Hippocampal formation (tissue), 2 donors: ENCODE results near the gene MED29.

Source experiments
- DNase-seq, 2 donors: peaks; one replicate each; lab custom pipeline; 2025; lab: John Stamatoyannopoulos, UW

Gene MED29

GRCh38 chr19:39430675-39431593, 39.8 kb downstream of the MED29 start:
- no peak for DNase-seq

DNA sequence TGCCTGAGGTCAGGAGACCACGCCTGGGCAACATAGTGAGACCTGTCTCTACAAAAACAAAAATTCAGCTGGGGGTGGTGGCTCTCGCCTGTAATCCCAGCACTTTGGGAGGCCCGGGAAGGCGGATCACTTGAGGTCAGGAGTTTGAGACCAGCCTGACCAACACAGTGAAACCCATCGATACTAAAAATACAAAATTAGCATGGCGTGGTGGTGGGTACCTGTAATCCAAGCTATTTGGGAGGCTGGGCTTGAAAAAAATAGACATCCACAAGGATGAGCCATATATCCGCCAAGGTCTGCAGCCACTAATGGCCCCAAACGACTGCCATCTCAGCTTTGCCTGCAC, 41.5 kb downstream of the MED29 start:
- DNase-seq: no peak

GRCh38 chr19:39433480-39434079, 42.4 kb downstream of the MED29 start:
- DNase-seq: no peak

DNA sequence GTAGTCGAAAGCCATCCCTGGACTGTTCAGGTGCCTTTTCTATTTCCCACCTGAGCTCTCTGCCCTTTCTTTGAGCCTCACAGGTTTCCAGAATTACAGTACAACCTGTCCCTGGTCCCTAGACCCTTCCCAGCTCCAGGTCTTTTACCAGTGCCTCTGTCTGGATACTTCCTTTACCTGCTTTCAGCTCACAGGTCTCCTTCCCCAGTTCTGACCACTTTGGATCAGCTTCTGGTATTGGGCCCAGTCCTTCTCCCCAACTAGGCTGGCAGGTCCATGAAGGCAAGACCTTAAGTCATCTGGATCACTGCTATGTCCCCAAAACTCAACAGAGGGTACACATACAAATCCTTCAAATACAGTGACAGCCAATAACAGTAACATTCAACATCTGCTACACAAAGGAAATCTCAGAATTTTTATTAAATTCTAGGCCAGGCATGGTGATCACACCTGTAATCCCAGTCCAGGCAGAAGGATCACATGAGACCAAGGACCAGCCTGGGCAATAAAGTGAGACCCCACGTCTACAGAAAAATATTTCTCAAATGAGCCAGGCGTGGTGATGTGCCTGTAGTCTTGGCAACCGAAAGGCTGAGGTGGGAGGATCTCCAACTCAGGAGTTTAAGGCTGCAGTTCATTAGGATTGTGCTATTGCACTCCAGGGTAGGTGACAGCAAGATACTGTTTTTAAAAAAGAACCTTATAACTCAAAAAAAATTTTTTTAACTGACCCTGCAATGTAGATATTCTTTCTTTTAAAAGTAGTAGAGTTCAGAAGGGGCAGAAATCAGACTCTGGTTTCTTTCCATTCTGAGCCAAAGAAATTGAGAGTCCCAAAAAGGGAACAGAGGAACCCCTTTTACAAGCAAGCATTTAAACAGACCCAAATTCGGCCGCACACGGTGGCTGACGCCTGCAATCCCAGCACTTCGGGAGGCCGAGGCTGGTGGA, 43.2 kb downstream of the MED29 start:
- no peak for DNase-seq

DNA sequence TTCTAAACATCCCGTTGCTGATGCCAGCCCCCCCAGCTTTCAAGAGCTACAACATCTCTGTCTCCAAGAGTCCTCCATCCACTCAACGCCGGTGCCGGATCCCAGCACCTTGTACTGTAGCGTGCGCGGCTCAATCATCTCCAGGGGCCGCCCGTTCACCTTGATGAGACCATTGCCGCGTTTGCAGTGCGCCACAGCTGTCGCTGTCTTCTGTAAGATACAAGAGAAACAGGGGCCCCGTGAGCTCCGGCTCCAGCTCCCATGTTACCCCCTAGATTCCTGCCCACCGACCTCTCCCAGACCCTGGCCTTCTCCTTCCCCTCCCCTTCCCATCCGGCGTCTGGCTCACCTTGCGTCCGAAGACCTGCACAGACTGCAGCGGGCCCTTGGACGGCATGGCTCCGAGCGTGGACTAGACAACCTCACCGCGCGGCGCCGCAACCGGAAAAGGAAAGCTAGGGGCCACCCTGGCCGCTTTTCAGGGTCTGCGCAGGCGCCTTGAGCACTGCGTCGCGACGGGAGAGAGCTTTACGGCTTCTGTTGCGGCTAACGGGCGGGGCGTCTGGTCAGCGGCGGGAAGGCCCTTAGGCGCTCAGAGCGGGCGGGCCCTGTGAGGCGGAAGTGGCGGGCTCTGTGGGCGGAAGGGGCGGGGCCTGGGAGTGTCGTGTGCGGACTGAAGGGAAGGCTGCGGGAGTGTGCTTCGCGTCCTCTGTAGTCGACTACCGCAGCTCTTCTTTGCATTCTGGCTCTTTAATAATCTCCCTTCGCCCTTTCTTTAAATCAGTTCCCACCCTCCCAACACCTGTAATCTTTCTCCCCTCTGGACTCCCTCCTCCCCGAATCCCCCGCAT, 44.5 kb downstream of the MED29 start, which contains the start of gene RPS16:
RPS16 (minus strand) TSS at position 451 of the 851 bp plus-strand sequence; CDS start at position 397, 54 bp downstream.
- DNase-seq: peak; percentile 96 to 99

DNA sequence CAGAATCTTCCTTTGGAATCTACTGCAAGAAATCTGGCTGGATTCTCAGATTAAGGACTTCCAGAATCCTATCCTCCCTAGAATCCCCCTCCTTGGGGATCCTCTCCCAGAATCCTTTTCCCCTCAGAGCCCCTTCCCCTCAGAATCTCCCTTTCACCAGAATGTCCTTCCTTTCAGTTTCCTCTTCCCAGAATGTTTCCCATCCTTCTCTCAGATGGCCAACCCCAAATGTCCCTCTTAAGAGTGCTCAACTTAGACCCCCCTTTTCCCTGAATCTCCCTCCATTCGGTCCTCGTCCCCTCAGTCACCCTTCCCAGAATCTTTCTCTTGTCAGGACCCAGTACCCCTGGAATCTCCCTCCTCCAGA, 45.2 kb downstream of the MED29 start:
- DNase-seq: no peak

GRCh38 chr19:39438270-39438934, 47.2 kb downstream of the MED29 start:
- no peak for DNase-seq

- no peak for DNase-seq
These were observed 53.5 kb downstream of the MED29 start for GRCh38 chr19:39444598-39445195.

DNA sequence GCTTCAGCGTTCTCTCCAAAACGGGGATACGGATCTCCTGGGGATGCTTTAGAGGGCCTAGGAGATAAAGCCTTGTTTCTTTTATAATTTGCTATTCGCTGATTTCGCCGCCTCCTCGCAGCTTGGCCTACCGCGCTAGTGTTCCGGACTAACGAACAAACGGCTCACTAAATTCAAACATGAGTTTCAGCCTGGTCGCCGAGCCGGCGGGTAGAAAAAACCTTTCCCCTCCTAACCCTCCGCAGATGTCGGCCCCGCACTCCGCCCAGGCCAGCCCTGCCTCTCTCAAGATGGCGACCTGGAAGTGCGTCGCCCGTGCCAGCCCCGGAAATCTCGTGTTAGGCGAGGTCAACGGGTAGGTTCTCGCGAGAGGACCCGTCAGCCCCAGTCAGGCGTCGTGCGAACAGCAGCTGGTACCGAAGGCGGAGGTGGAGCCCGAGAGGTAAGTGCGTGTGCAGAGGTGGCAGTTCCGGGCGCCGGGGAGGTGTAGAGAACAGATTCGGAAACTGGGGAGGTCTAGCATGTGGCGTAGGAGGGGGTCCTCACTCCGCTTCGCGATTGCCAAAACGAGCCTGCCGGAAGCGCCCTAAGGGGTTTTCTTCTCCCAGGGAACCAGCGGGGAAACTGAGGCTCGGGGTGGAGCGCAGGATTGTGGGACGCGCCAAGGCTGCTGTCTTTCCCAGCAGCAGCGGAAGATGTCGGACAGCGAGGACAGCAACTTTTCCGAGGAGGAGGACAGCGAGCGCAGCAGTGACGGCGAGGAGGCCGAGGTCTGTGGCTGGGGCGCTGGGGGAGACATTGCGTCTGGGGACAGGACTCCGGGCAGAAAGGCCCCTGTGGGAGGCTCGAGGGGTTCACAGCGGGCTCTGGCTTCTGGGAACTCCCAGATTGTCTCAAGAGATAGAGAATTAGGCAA, 54.3 kb downstream of the MED29 start, which contains the start of gene SUPT5H:
SUPT5H (plus strand) TSS at position 387 of the 916 bp plus-strand sequence; CDS start at position 696, 309 bp downstream.
- peak; percentile 86 to 93 for DNase-seq

DNA sequence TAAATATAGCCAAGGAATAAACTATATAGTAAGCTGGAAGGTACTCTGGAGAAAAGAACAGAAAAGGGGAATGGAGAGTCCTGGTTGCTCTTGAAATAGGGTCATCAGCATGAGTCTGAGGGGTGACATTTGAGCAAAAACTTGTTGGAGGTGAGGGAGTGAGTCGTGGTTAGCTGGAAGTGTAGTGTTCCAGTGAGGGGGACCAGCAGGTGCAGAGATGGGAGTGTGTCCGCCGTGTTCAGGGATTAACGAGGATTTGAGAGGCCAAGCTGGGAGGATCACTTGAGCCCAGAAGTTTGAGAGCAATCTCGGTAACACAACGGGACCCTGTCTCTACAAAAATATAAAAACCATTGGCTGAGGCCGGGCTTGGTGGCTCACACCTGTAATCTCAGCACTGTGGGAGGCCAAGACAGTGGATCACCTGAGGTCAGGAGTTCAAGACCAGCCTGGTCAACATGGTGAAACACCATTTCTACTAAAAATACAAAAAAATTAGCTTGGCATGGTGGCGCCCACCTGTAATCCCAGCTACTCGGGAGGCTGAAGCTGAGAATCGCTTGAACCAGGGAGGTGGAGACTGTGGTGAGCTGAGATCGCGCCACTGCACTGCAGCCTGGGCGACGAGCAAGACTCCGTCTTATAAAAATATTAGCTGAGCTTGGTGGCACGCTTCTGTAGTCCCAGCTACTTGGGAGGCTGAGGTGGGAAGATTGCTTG, 55.3 kb downstream of the MED29 start:
- DNase-seq: no peak

DNA sequence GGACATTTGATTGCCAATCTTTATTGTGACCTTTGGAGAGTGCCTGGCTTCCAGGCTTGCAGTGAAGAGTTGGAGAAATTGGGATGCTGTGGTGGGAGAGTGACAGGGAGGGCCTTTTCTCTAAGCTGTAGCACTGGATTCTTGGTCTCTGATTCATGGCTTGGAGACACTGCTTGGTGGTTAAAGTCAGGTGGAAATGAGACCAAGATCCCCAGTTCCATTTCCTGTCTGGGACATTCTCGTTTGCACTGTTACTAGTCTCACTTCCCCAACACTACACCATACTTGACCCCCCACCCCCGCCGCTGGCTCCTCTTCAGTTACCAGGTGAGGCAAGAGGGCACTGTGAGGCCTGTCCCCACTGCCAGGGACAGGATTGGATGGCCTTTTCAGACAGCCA, 57.1 kb downstream of the MED29 start:
- no peak for DNase-seq

DNA sequence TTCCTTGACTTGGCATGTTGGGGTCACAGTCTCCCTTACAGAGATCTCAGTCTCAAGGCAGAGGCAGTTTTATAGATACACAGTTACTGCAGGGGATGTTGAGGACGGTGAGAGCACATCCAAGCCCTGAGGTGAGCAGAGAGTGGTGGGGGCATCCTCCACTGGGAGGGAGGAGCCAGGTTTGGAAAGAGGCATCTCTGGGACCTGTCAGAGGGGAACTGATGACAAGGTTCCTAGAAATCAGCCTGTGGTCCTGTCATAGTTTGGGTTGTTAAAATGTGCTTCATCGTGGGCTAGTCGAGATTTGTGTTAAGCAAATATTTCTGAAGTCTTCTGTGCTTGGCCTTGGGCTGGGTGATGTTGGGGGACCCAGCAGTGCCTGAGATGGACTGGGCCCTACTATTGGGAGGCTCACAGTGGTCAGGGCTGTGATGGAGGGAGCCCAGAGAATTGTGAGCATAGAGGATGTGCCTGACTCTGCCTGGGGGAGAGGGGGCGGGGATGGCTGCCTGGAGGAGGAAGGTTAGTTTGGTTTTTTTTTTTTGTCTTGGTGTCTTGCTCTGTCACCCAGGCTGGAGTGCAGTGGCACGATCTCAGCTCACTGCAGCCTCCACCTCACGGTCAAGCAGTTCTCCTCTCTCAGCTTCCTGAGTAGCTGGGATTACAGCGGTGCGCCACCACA, 58.1 kb downstream of the MED29 start:
- DNase-seq: no peak
